Measurements from ENCODE around the gene INF2.

Gene INF2

GRCh38 chr14:104689109-104689880, at the start of gene INF2:
Gene INF2 (plus strand): TSS chr14:104689618. CDS start chr14:104701366, 11,748 bp downstream.
- no peak for DNase-seq (ENCODE audit: low read depth)

GRCh38 chr14:104639885-104640548, 49.4 kb upstream of the INF2 start:
- DNase-seq (ENCODE audit: low read depth) = no peak

More at GRCh38 chr14:104689109-104689880, at the start of gene INF2:
- peak within 1 kb of the TSS; percentile 68 for H3K4me3 ChIP-seq (ENCODE audit: control insufficient read depth, low read depth, low read length)
- TF ChIP-seq CTCF (IDR thresholded peaks at IDR 0.05; ENCODE audit: control insufficient read depth, insufficient read depth, low read depth, low read length, missing control alignments) = no peak

GRCh38 chr14:104640681-104641080, 48.7 kb upstream of the INF2 start:
- TF ChIP-seq CTCF (IDR thresholded peaks at IDR 0.05; ENCODE audit: control insufficient read depth, insufficient read depth, low read depth, low read length, missing control alignments) = no peak
- no peak overlapping the region for H3K4me3 ChIP-seq (ENCODE audit: control insufficient read depth, low read depth, low read length)
- no peak for DNase-seq (ENCODE audit: low read depth)

More at GRCh38 chr14:104639885-104640548, 49.4 kb upstream of the INF2 start:
- peak; percentile 99 for TF ChIP-seq CTCF (IDR thresholded peaks at IDR 0.05; ENCODE audit: control insufficient read depth, insufficient read depth, low read depth, low read length, missing control alignments)
- H3K4me3 ChIP-seq (ENCODE audit: control insufficient read depth, low read depth, low read length) = no peak overlapping the region

- TF ChIP-seq CTCF (IDR thresholded peaks at IDR 0.05; ENCODE audit: control insufficient read depth, insufficient read depth, low read depth, low read length, missing control alignments) = no peak
- no peak overlapping the region for H3K4me3 ChIP-seq (ENCODE audit: control insufficient read depth, low read depth, low read length)
- DNase-seq (ENCODE audit: low read depth) = no peak
These were observed 47.5 kb upstream of the INF2 start for GRCh38 chr14:104641753-104642539.

GRCh38 chr14:104642540-104642868, 46.9 kb upstream of the INF2 start:
- no peak for DNase-seq (ENCODE audit: low read depth)
- H3K4me3 ChIP-seq (ENCODE audit: control insufficient read depth, low read depth, low read length) = no peak overlapping the region
- TF ChIP-seq CTCF (IDR thresholded peaks at IDR 0.05; ENCODE audit: control insufficient read depth, insufficient read depth, low read depth, low read length, missing control alignments) = no peak

- TF ChIP-seq CTCF (IDR thresholded peaks at IDR 0.05; ENCODE audit: control insufficient read depth, insufficient read depth, low read depth, low read length, missing control alignments) = no peak
- DNase-seq (ENCODE audit: low read depth) = no peak
- H3K4me3 ChIP-seq (ENCODE audit: control insufficient read depth, low read depth, low read length) = no peak overlapping the region
These were observed 46.1 kb upstream of the INF2 start for GRCh38 chr14:104643306-104643705.

All from AG09309 (cell line).